ENCODE results near the gene COQ6.

DNA sequence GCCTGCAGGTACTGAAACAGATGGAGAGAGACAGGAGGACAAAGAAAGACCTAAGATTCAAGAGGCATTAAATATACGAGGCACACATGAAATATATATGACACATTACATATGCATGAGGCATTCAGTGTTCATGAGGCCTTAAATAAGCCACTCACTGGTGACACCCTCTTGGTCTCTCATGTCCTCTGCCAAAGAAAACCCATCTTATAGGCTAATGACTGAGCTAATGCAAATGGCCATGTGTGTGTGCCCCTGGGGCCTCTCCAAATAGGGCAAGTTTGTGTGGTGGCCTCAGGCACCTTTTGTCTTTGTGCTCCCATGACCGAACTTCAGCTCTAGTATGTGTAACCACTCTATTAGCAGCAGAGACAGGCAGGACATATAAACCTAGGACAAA lies 18.8 kb downstream of the COQ6 start:
- TF ChIP-seq, protein P1, sequence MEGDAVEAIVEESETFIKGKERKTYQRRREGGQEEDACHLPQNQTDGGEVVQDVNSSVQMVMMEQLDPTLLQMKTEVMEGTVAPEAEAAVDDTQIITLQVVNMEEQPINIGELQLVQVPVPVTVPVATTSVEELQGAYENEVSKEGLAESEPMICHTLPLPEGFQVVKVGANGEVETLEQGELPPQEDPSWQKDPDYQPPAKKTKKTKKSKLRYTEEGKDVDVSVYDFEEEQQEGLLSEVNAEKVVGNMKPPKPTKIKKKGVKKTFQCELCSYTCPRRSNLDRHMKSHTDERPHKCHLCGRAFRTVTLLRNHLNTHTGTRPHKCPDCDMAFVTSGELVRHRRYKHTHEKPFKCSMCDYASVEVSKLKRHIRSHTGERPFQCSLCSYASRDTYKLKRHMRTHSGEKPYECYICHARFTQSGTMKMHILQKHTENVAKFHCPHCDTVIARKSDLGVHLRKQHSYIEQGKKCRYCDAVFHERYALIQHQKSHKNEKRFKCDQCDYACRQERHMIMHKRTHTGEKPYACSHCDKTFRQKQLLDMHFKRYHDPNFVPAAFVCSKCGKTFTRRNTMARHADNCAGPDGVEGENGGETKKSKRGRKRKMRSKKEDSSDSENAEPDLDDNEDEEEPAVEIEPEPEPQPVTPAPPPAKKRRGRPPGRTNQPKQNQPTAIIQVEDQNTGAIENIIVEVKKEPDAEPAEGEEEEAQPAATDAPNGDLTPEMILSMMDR (conservative IDR thresholded peaks at IDR 0.05), result no peak
- no peak for TF ChIP-seq EZH2 (IDR thresholded peaks at IDR 0.05; ENCODE audit: low read depth)

Data from PC-9 (cell line).